ENCODE data around the gene CHD1L.

CHD1L gene

GRCh38 chr1:147214325-147214724 lies 28.2 kb upstream of the CHD1L start:
- TF ChIP-seq CTCF (IDR thresholded peaks at IDR 0.05; ENCODE audit: insufficient read depth, low read length, missing control alignments): no peak
- CTCF ChIA-PET: interaction anchor here (1.3 kb wide), 1 partner anchor 28 kb away, joined by 3 read pairs; the partner anchor contains the start of gene CHD1L
- no peak overlapping the region for H3K4me3 ChIP-seq (ENCODE audit: low read depth, low read length)
- POLR2A ChIA-PET: interaction anchor here (1.0 kb wide), 1 partner anchor 28 kb away, joined by 3 read pairs; the partner anchor contains the start of gene CHD1L
- DNase-seq (ENCODE audit: low read depth, low spot score): no peak

GRCh38 chr1:147214842-147215539 lies 27.5 kb upstream of the CHD1L start:
- ChIA-PET POLR2A (interaction anchor here (1.0 kb wide), 1 partner anchor 27 kb away, joined by 3 read pairs; the partner anchor contains the start of gene CHD1L), CTCF (interaction anchor here (1.3 kb wide), 1 partner anchor 27 kb away, joined by 3 read pairs; the partner anchor contains the start of gene CHD1L)
- no peak overlapping the region for H3K4me3 ChIP-seq (ENCODE audit: low read depth, low read length)
- no peak for TF ChIP-seq CTCF (IDR thresholded peaks at IDR 0.05; ENCODE audit: insufficient read depth, low read length, missing control alignments)
- no peak for DNase-seq (ENCODE audit: low read depth, low spot score)

GRCh38 chr1:147215540-147215916 lies 27.0 kb upstream of the CHD1L start:
- TF ChIP-seq CTCF (IDR thresholded peaks at IDR 0.05; ENCODE audit: insufficient read depth, low read length, missing control alignments): no peak
- ChIA-PET CTCF (no interaction called here), POLR2A (no interaction called here)

GRCh38 chr1:147216124-147216523 lies 26.4 kb upstream of the CHD1L start:
- ChIA-PET CTCF (no interaction called here), POLR2A (no interaction called here)
- no peak overlapping the region for H3K4me3 ChIP-seq (ENCODE audit: low read depth, low read length)
- DNase-seq (ENCODE audit: low read depth, low spot score): no peak
- no peak for TF ChIP-seq CTCF (IDR thresholded peaks at IDR 0.05; ENCODE audit: insufficient read depth, low read length, missing control alignments)

More at GRCh38 chr1:147215540-147215916, 27.0 kb upstream of the CHD1L start:
- DNase-seq (ENCODE audit: low read depth, low spot score): no peak
- H3K4me3 ChIP-seq (ENCODE audit: low read depth, low read length): no peak overlapping the region

- ChIA-PET POLR2A (no interaction called here), CTCF (no interaction called here)
- TF ChIP-seq CTCF (IDR thresholded peaks at IDR 0.05; ENCODE audit: insufficient read depth, low read length, missing control alignments): no peak
- no peak for DNase-seq (ENCODE audit: low read depth, low spot score)
- no peak overlapping the region for H3K4me3 ChIP-seq (ENCODE audit: low read depth, low read length)
Observed at GRCh38 chr1:147217141-147217540, 25.3 kb upstream of the CHD1L start.

- no peak for TF ChIP-seq CTCF (IDR thresholded peaks at IDR 0.05; ENCODE audit: insufficient read depth, low read length, missing control alignments)
- POLR2A ChIA-PET: no interaction called here
- H3K4me3 ChIP-seq (ENCODE audit: low read depth, low read length): no peak overlapping the region
- DNase-seq (ENCODE audit: low read depth, low spot score): no peak
- CTCF ChIA-PET: no interaction called here
Observed at GRCh38 chr1:147218606-147219005, 23.9 kb upstream of the CHD1L start.

Data from AG04449 (cell line).